SU-DHL-6 (cell line): ENCODE results near the gene TMEM132A.

Experiments
- CTCF ChIP-seq: fragments of 200-600 bp; sonication (generic); IDR thresholded peaks from one replicate; pipeline ENCODE4 v1.5.1; 2017; ENCODE audit warnings: antibody characterized with exemption, mild to moderate bottlenecking, low read length, moderate library complexity; ENCODE audit not compliant: insufficient read depth, poor library complexity, severe bottlenecking
- EZH2phosphoT487 ChIP-seq: fragments of 200-600 bp; sonication (generic), shearing (Covaris generic); conservative IDR thresholded peaks from 2 replicates; pipeline ENCODE4 v1.6.1; 2018; ENCODE audit warnings: mild to moderate bottlenecking, antibody characterized with exemption, low read length, moderate library complexity, mixed read lengths

GRCh38 chr11:60934790-60935605 is 10.7 kb downstream of the TMEM132A start:
- TF ChIP-seq CTCF (no peak), EZH2phosphoT487 (no peak)
